Stimulated activated CD8-positive, alpha-beta memory T cell treated with anti-CD3 and anti-CD28 coated beads, Interleukin-4, amount 100 ng/mL, for 48 hours (primary cell): Measurements from ENCODE around the gene FAM163B.

Experiments used
- DNase-seq: peaks from one replicate; pipeline ENCODE4 v3.0.0-alpha.2; 2020

Gene FAM163B

GRCh38 chr9:133597316-133597957, 11.8 kb downstream of the FAM163B start:
- no peak for DNase-seq

- DNase-seq: no peak
These were observed 13.3 kb downstream of the FAM163B start for GRCh38 chr9:133595910-133596309.

GRCh38 chr9:133594310-133594709, 14.9 kb downstream of the FAM163B start:
- no peak for DNase-seq

DNA sequence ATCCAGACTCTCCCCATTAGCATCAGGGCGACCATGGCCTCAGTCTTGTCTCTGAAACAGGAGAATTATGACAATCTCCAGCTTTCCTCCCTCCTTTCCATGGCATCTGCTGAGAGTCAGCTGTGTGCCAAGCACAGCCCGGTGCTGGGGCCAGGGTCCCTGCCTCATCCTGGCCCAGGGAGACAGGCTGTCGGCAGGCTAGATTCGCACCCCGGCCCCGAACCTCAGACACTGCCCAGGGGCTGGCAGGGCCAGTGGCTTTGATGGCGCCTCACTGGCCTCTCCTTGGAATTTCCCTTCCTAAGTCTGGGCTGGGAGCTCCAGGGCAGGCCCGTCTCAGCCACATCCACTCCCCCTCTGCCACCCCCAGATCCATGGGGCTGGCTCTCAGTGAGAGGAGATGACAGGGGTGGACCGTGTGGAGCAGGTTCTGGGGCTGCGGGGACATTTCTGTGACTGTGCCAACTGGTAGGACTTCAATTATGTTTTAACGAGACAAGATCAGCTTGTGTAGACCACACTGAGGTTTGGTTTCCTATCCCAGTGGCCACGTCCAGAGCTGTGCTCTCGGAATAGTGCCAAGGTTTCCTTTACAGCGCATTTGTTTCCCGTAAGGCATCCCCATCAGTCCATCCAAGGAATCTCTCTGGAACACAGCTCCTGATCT, 15.5 kb downstream of the FAM163B start:
- DNase-seq: no peak

- no peak for DNase-seq
These were observed 16.3 kb downstream of the FAM163B start for GRCh38 chr9:133592731-133593409.

- no peak for DNase-seq
These were observed 17.2 kb downstream of the FAM163B start for GRCh38 chr9:133591985-133592384.

GRCh38 chr9:133591116-133591910, 17.9 kb downstream of the FAM163B start:
- DNase-seq: no peak

DNA sequence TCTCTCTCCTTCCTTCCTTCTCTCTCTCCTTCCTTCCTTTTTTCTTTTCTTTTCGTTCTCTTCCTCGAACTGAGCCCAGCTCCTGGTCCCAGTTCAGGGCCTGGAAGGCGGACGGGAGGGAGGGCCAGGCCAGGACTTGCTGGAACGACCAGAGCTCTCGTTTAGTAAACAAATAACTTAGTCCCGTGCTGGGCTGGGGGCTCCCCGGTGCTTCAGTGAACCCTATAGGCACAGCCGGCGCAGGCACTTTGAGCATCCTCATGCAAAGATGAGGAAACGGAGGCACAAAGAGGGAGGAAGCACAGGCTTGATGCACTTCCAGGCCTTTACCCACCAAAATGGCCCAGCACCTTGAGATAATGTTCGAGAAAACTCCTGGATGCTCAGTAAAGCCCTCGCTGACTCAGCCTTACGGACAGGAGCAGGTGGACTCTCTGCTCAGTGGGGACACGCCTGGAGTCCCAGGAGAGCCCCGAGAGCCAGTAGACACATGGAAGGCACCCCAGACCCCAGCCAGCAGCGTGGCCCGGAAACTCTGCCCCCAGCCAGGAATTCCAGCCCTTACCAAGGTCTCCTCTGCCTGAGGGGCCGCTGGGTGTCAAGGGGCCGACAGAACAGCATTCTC, 18.8 kb downstream of the FAM163B start:
- no peak for DNase-seq

DNA sequence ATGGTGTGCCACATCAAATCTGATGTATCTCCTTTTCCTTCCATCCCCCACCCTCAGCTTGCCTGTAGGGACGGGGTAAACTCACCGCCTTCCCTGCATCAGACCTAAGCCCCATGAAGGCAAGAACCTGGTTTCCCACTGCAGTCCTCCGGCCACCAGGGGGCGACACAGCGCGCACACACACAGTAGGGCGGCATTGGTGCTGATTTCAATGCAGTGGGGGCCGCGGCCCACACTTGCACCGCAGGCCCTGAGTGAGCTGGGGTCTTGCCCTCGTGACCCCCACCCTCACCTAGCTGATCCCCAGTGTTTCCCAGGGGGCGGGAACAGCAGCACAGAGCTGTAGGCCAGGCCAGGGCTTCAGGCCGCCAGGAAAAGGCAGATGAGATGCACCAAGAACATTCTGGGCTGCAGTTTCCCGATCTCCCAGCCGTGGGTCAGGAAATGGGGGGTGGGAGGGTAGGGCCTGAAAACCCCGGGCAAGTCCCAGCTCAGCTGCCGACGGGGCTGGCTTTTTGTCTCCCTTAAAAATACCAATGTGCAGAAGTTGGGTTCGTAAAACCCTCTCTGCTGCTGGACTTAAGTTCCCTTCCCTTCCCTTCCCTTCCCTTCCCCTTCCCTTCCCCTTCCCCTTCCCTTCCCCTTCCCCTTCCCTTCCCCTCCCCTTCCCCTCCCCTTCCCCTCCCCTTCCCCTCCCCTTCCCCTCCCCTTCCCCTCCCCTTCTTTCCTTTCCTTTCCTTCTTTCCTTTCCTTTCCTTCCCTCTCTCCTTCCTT, 19.5 kb downstream of the FAM163B start:
- DNase-seq: peak; percentile 75

- no peak for DNase-seq
These were observed 21.7 kb downstream of the FAM163B start for GRCh38 chr9:133587466-133587865.

DNA sequence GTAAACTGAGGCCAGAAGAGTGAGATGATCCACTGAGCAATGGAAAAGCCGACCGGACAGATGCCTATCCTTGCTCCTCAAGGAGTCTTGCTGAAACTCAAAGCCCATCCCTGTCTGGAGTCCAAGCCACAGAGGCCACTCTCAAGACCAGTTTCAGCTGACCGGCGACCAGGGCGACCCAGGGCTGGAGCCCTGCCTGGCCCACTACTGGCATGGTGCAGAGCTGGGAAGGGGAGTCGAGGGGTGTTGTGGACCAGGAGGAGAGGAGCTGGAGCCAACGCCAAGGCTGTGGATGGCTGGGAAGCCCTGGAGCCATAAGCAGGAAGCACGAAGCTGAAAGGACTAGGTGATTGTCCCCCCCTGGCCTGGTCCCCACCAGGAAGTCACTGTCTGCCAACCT, 22.1 kb downstream of the FAM163B start:
- DNase-seq: no peak

DNA sequence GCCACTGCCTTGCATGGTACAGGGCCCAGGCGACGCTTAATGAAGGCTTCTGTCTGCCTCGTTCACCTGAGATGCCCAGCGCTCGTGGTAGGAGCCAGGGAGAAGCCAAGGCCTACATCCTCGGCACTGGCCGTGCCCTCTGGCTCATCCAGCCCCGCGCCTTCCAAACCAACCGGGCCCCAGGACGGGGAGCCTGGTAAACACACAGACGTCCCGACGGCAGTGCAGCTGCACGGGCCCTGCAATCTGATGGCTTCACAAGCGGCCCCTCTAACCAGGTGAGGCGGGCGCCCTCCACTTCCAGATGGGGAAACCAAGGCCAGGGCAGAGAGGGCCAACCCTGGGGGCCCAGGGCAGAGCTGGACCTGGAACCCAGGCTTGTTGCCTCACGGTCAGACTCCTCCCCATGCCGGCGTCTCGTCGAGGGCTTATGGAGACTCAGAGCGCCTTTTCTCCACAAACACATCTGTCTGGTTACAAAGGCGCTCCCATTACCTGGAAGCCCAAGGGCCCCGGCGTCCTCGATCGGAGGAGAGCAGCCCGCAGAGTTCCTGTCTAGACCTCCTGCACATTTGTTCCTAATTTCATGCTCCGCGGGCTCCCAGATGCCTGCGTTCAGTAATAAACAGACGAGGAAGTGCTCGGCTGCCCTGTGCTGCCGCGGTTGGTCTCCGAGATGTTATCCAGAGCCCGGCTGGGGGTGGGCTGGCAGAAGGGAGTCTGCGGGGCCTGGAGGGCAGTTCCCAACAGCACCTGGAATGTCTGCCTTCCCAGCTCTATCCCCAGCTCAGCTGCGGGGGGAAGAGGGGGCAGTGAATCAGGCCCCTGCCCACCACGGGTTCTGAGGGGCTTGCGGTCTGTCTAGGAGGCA, 23.5 kb downstream of the FAM163B start:
- DNase-seq: no peak

- no peak for DNase-seq
These were observed 24.4 kb downstream of the FAM163B start for GRCh38 chr9:133584559-133585476.

GRCh38 chr9:133584167-133584558, 25.0 kb downstream of the FAM163B start:
- no peak for DNase-seq

- DNase-seq: no peak
These were observed 25.6 kb downstream of the FAM163B start for GRCh38 chr9:133583586-133583985.

DNA sequence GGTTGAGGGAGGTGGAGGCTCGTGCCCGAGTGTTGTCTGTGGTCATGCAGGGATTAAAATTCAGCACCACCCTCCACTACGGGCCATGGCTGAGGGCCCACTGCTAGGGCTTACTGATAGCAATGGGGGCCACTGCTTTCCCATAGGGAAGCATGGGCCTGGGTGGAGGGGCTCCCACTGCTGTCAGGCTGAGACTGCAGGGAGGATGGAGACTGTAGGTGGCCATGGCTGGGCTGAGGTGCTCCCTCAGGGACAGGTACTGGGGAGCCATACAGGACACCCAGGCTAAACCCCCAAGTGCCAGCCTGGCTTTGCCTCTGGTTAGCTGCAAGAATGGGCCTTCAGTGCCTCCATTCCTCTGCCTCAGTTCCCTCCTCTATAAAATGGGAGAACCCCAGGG, 26.1 kb downstream of the FAM163B start:
- no peak for DNase-seq

DNA sequence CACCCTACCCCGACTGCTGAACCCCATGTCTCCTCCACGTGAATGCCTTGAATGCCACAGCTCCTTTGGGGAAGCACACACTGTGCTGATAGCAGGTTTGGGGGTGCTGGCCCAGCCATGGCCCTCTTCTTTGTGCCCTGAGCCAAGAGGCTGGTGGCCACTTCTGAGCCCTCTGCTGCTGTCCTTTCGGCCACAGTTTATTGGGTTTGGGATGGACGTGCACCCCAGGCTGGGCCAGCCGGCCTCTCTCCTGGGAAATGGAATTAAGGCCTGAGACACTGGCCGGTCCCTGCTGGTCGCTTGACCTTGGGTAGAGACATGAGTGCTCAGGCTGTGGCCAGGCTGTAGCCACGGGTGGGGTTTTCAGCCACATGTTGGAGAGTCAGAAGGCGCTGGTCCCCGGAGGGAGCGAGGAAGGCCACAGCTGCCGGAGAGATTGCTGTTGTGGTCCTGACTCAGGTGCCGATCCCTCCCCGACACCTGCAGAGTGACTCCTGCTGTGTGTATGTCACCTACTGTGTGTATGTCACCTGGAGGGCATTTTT, 26.6 kb downstream of the FAM163B start:
- no peak for DNase-seq

- DNase-seq: no peak
These were observed 27.5 kb downstream of the FAM163B start for GRCh38 chr9:133581513-133582343.

DNA sequence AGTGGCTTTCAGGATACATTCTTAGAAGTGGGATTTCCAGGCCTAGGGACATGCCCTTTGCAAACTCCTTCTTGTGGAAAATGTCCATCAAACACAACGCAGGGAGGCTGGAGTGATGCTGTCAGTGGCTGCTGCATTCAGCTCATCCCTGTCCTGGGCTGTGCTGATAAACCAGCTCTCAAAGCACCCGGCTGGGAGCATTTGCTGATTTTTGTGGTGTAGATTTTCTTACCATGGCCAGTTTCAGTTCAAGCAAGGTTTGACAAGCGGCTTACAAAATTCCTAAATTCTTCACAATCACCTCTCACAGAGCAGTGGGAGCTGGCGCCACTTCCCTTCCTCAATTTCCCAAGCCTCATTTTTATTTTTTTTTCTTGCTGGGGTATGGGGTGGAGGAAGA, 28.2 kb downstream of the FAM163B start:
- DNase-seq: no peak
